IMR-90 (cell line): ENCODE data around the gene DTNA. TPM values are rescaled to one million over a fixed set of nuclear protein-coding genes. Genes with fewer than 3 reads are reported as not detected.

Source experiments
- ATAC-seq: fragments of 200-7000 bp; cut with Tn5 transposase; 2 replicates; pipeline ENCODE4 v1.9.1; 2020; ENCODE audit warnings: low read depth, mild to moderate bottlenecking, moderate library complexity
- BruUV-seq: library from RNA; stranded (reverse); fragments of 400-500 nt; replicated peaks from 2 replicates; lab custom pipeline; 2021; lab: Mats Ljungman, UMichigan
- CTCF ChIA-PET: fragments of 300-600 bp; formaldehyde crosslinking; extraction: SDS; loops from one replicate; lab custom pipeline; 2021; ENCODE audit warnings: antibody characterized with exemption; lab: Yijun Ruan, JAX
- POLR2A ChIA-PET: fragments of 300-600 bp; sonication (Branson Sonifier 250); formaldehyde crosslinking; loops from one replicate; lab custom pipeline; 2022; ENCODE audit warnings: antibody characterized with exemption; ENCODE audit not compliant: unreplicated experiment; lab: Charles Lee
- DNase-seq: peaks from one replicate; pipeline ENCODE4 v3.0.0; 2013
- H2AFZ ChIP-seq: replicated peaks from 2 replicates; pipeline ENCODE3; 2013; ENCODE audit warnings: low read length, mild to moderate bottlenecking; ENCODE audit not compliant: poor library complexity
- H2AK5ac ChIP-seq: 2 replicates; pipeline ENCODE4 v1.6.1; 2013; ENCODE audit warnings: low read depth, low read length, inconsistent platforms
- H2AK9ac ChIP-seq: replicated peaks from 2 replicates; pipeline ENCODE3; 2013; ENCODE audit warnings: mild to moderate bottlenecking, low read depth, low read length, moderate library complexity; ENCODE audit not compliant: poor library complexity
- H2BK120ac ChIP-seq: 2 replicates; pipeline ENCODE4 v1.6.1; 2013; ENCODE audit warnings: low read depth, low read length, inconsistent platforms
- H2BK15ac ChIP-seq: 3 replicates; pipeline ENCODE4 v1.6.1; 2013; ENCODE audit warnings: low read depth, low read length, inconsistent platforms
- H2BK20ac ChIP-seq: 2 replicates; pipeline ENCODE4 v1.6.1; 2013; ENCODE audit warnings: low read depth, mild to moderate bottlenecking, inconsistent platforms, low read length, moderate library complexity
- H2BK5ac ChIP-seq: 2 replicates; pipeline ENCODE4 v1.6.1; 2013; ENCODE audit warnings: mild to moderate bottlenecking, low read depth, low read length, inconsistent platforms; ENCODE audit not compliant: poor library complexity, severe bottlenecking
- H3K14ac ChIP-seq: replicated peaks from 2 replicates; pipeline ENCODE4 v1.6.1; 2013; ENCODE audit warnings: low read depth, low read length, inconsistent platforms
- H3K18ac ChIP-seq: 2 replicates; pipeline ENCODE4 v1.6.1; 2013; ENCODE audit warnings: low read depth, low read length, control low read depth
- H3K23ac ChIP-seq: 2 replicates; pipeline ENCODE4 v1.6.1; 2013; ENCODE audit warnings: low read depth, low read length, inconsistent platforms
- H3K27ac ChIP-seq: 2 replicates; pipeline ENCODE4 v1.5.1; 2013; ENCODE audit warnings: mild to moderate bottlenecking, control low read depth, low read length; ENCODE audit not compliant: insufficient read depth
- H3K27me3 ChIP-seq: 2 replicates; pipeline ENCODE4 v1.6.1; 2013; ENCODE audit warnings: low read length; ENCODE audit not compliant: control insufficient read depth, insufficient read depth
- H3K36me3 ChIP-seq: 2 replicates; pipeline ENCODE4 v1.6.1; 2013; ENCODE audit warnings: low read length, mixed read lengths; ENCODE audit not compliant: control insufficient read depth, insufficient read depth
- H3K4ac ChIP-seq: 2 replicates; pipeline ENCODE4 v1.6.1; 2013; ENCODE audit warnings: low read depth, low read length, inconsistent platforms
- H3K4me1 ChIP-seq: 2 replicates; pipeline ENCODE4 v1.6.1; 2013; ENCODE audit warnings: low read length, mixed read lengths; ENCODE audit not compliant: control insufficient read depth, insufficient read depth
- H3K4me2 ChIP-seq: 2 replicates; pipeline ENCODE4 v1.6.1; 2013; ENCODE audit warnings: low read depth, mild to moderate bottlenecking, control low read depth, low read length, moderate library complexity
- H3K4me3 ChIP-seq: 2 replicates; pipeline ENCODE4 v1.5.1; 2013; ENCODE audit warnings: low read depth, mild to moderate bottlenecking, control low read depth, low read length, moderate library complexity; ENCODE audit not compliant: insufficient read depth
- H3K56ac ChIP-seq: 2 replicates; pipeline ENCODE4 v1.6.1; 2013; ENCODE audit warnings: low read length, inconsistent platforms; ENCODE audit not compliant: insufficient read depth; ENCODE audit errors: extremely low read depth
- H3K79me1 ChIP-seq, 2 experiments: 2 replicates each; pipeline ENCODE4 v1.6.1; 2013; ENCODE audit warnings: low read length in 2 of 2, inconsistent platforms in 1 of 2, low read depth in 1 of 2
- H3K9ac ChIP-seq: 2 replicates; pipeline ENCODE4 v1.6.1; 2013; ENCODE audit warnings: low read depth, low read length, control low read depth
- H3K9me1 ChIP-seq: 2 replicates; pipeline ENCODE4 v1.6.1; 2013; ENCODE audit warnings: low read length, inconsistent platforms; ENCODE audit not compliant: insufficient read depth
- H3K9me3 ChIP-seq: 2 replicates; pipeline ENCODE4 v1.6.1; 2013; ENCODE audit warnings: low read length; ENCODE audit not compliant: control insufficient read depth, insufficient read depth
- H4K20me1 ChIP-seq: 2 replicates; pipeline ENCODE4 v1.6.1; 2013; ENCODE audit warnings: low read length, inconsistent platforms; ENCODE audit not compliant: insufficient read depth
- H4K5ac ChIP-seq: 2 replicates; pipeline ENCODE4 v1.6.1; 2013; ENCODE audit warnings: mild to moderate bottlenecking, low read depth, low read length, control low read depth
- H4K8ac ChIP-seq, 2 experiments: 2 replicates each; pipeline ENCODE4 v1.6.1; 2013; ENCODE audit warnings: low read depth in 2 of 2, low read length in 2 of 2, control low read depth in 1 of 2, inconsistent platforms in 1 of 2
- H4K91ac ChIP-seq: 2 replicates; pipeline ENCODE4 v1.6.1; 2013; ENCODE audit warnings: low read depth, low read length, inconsistent platforms; ENCODE audit not compliant: insufficient read depth
- BHLHE40 ChIP-seq: fragments of 150-350 bp; IDR thresholded peaks from 2 replicates; pipeline ENCODE4 v1.6.1; 2016; ENCODE audit warnings: mild to moderate bottlenecking, low read depth, low read length
- CEBPB ChIP-seq: IDR thresholded peaks from 2 replicates; pipeline ENCODE4 v1.6.1; 2012; ENCODE audit warnings: low read depth, low read length, improper control_type of control experiment
- CHD1 ChIP-seq: IDR thresholded peaks from 2 replicates; pipeline ENCODE4 v1.6.1; 2012; ENCODE audit warnings: low read depth, low read length, improper control_type of control experiment
- FOS ChIP-seq: fragments of 150-350 bp; IDR thresholded peaks from 2 replicates; pipeline ENCODE4 v1.6.1; 2016; ENCODE audit warnings: low read depth, low read length
- MAFK ChIP-seq: IDR thresholded peaks from 2 replicates; pipeline ENCODE4 v1.6.1; 2012; ENCODE audit warnings: low read depth, low read length, improper control_type of control experiment
- MAZ ChIP-seq: IDR thresholded peaks from 2 replicates; pipeline ENCODE4 v1.6.1; 2012; ENCODE audit warnings: low read depth, mild to moderate bottlenecking, low read length, improper control_type of control experiment, moderate library complexity, borderline replicate concordance
- MXI1 ChIP-seq: IDR thresholded peaks from 2 replicates; pipeline ENCODE4 v1.6.1; 2012; ENCODE audit warnings: low read depth, mild to moderate bottlenecking, low read length, moderate library complexity, borderline replicate concordance
- NFE2L2 ChIP-seq: fragments of 150-350 bp; IDR thresholded peaks from 2 replicates; pipeline ENCODE4 v1.6.1; 2016; ENCODE audit warnings: low read depth, mild to moderate bottlenecking, low read length
- POLR2A ChIP-seq: IDR thresholded peaks from 2 replicates; pipeline ENCODE4 v1.6.1; 2012; ENCODE audit warnings: mild to moderate bottlenecking, low read depth, low read length
- RAD21 ChIP-seq: IDR thresholded peaks from 2 replicates; pipeline ENCODE4 v1.6.1; 2012; ENCODE audit warnings: low read length, improper control_type of control experiment
- RCOR1 ChIP-seq: IDR thresholded peaks from 2 replicates; pipeline ENCODE4 v1.6.1; 2012; ENCODE audit warnings: mild to moderate bottlenecking, low read length, improper control_type of control experiment; ENCODE audit not compliant: insufficient replicate concordance
- RFX5 ChIP-seq: IDR thresholded peaks from 2 replicates; pipeline ENCODE4 v1.8.0; 2012; ENCODE audit warnings: low read depth, mild to moderate bottlenecking, low read length, moderate library complexity
- SMC3 ChIP-seq: fragments of 150-350 bp; IDR thresholded peaks from 2 replicates; pipeline ENCODE4 v1.6.1; 2016; ENCODE audit warnings: low read depth, mild to moderate bottlenecking, antibody characterized with exemption, low read length, moderate library complexity
- dilution Hi-C: fragments of 300-500 bp; cut with HindIII; formaldehyde crosslinking; loops from one replicate; pipeline ENCODE4 v1.14.3; 2018; ENCODE audit warnings: low sequenced_read_pairs; ENCODE audit not compliant: unreplicated experiment
- in situ Hi-C: fragments of 300-500 bp; cut with MboI; formaldehyde crosslinking; loops from 3 replicates; pipeline ENCODE4 v1.14.3; 2019; ENCODE audit warnings: low sequenced_read_pairs, inconsistent platforms, mixed read lengths
- intact Hi-C: fragments of 100-400 bp; cut with micrococcal nuclease; formaldehyde crosslinking; loops from 2 replicates; pipeline ENCODE4 v1.10.0; 2022
- polyA plus RNA-seq, 3 experiments: library from polyadenylated mRNA; depleted of rRNA; stranded (reverse); fragments of >200 nt; gene quantifications; 2 replicates each; pipeline ENCODE4 v1.2.3, GENCODE V29; 2012; ENCODE audit warnings: low replicate concordance in 1 of 3
- total RNA-seq: library from RNA; depleted of rRNA; stranded (reverse); fragments of >200 nt; gene quantifications from 2 replicates; pipeline ENCODE4 v1.2.3, GENCODE V29; 2012
- TF ChIP-seq, protein P1 (sequence below): fragments of 150-350 bp; IDR thresholded peaks from 2 replicates; pipeline ENCODE4 v1.6.1; 2016; ENCODE audit warnings: low read depth, mild to moderate bottlenecking, low read length, moderate library complexity, borderline replicate concordance
- TF ChIP-seq, protein P2 (sequence below): fragments of 150-350 bp; IDR thresholded peaks from 2 replicates; pipeline ENCODE4 v1.6.1; 2017; ENCODE audit warnings: mild to moderate bottlenecking, antibody characterized with exemption, low read length, low read depth

The DTNA gene
- total and polyA plus RNA-seq, 2 of the 4 experiments (the other 2 are of a cell fraction): 9.5 to 10.8 TPM

DNA sequence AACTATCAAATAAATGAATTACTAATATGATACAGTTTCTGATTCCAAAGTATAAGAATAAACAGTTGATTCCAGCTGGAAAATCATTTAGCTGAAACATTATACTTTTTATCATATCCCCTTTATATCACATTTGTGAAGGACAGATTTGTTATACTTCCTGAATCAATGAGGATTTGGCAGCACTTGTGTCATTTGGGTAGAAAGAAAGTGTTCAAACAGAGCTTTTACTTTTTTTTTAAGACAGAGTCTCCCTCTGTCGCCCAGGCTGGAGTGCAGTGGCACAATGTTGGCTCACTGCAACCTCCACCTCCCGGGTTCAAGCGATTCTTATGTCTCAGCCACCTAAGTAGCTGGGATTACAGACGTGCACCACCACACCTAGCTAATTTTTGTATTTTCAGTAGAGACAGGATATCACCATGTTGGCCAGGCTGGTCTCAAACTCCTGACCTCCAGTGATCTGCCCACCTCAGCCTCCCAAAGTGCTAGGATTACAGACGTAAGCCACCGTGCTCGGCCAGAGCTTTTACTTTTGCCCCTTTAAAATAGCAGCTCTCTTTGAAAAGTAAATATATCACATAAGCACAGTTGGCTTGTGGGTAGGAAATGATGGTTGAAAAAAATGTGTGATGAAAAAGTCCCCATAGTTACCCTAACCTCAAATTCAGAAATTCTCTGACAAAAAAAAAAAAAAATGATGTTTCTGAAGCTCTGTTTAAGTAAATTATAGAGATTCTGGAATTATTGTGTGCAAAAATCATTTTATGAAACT is 95.2 kb downstream of the DTNA start (continued):
- no peak for TF ChIP-seq CEBPB

DNA sequence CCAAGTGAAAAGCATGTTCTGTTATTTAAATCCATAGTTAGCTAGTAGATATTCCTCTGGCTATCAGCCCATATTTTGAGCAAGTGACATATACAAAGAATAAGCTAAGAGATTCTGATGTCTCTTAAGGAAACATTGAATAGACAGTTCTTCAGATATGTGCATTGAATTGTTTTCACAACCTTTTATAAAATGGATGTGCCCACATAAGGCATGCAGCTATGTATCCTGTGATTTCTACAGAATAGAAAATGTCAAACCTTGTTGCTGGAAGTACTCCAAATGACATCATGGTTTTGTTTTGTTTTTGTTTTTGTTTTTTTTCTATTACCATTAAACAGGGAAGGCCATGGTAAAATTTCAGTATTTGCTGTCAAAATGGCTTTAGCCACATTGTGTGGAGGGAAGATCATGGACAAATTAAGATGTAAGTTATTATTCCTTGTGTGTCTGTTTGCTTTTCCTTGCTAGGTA is 95.8 kb downstream of the DTNA start:
- no peak overlapping the region for H3K27ac ChIP-seq
- H3K36me3 ChIP-seq: no peaks in the 10 kb centered on the region
- no peaks in the 10 kb centered on the region for H3K9me3 ChIP-seq
- POLR2A ChIA-PET: no interaction called here
- no peak overlapping the region for H3K18ac ChIP-seq
- no peak overlapping the region for H2BK120ac ChIP-seq
- CTCF ChIA-PET: interaction anchor here (0.9 kb wide), 1 partner anchor 16 kb away, joined by 4 read pairs; no protein-coding TSS in a partner anchor
- no peak overlapping the region for H2AFZ ChIP-seq
- H3K23ac ChIP-seq: no peak overlapping the region
- no peaks in the 10 kb centered on the region; the same call in 1 of the 2 replicates for H3K27me3 ChIP-seq
- no peak overlapping the region for H3K4me3 ChIP-seq
- H3K79me1 ChIP-seq: no peaks in the 10 kb centered on the region
- no peak overlapping the region for H3K4me2 ChIP-seq
- H3K14ac ChIP-seq: no peak overlapping the region
- dilution Hi-C loops (no loop called here), intact Hi-C loops (no loop called here), in situ Hi-C loops (no loop called here)
- no peak for ATAC-seq
- H3K4me1 ChIP-seq: peaks cover 5% of the 10 kb centered on the region
- H2AK9ac ChIP-seq: no peak overlapping the region
- H3K9me1 ChIP-seq: 0 out of 2 replicates have a peak, but pooled peaks cover 4% of the 10 kb centered on the region
- H3K56ac ChIP-seq: no peak overlapping the region
- H3K9ac ChIP-seq: no peak overlapping the region
- DNase-seq: no peak
- H4K5ac ChIP-seq: no peak overlapping the region
- H4K91ac ChIP-seq: no peak overlapping the region
- H2BK15ac ChIP-seq: no peak overlapping the region
- H3K4ac ChIP-seq: no peak overlapping the region
- no peak overlapping the region for H2BK5ac ChIP-seq
- H2BK20ac ChIP-seq: no peak overlapping the region
- H4K8ac ChIP-seq: no peak overlapping the region
- no TSS peak for BruUV-seq
- H4K20me1 ChIP-seq: no peaks in the 10 kb centered on the region
- H2AK5ac ChIP-seq: no peak overlapping the region
- TF ChIP-seq CHD1 (no peak), MAFK (no peak), POLR2A (no peak), FOS (no peak), SMC3 (no peak), RFX5 (no peak), CEBPB (no peak), RAD21 (no peak), NFE2L2 (no peak), MAZ (no peak), RCOR1 (no peak), MXI1 (no peak), BHLHE40 (no peak)
- TF ChIP-seq, protein P1, sequence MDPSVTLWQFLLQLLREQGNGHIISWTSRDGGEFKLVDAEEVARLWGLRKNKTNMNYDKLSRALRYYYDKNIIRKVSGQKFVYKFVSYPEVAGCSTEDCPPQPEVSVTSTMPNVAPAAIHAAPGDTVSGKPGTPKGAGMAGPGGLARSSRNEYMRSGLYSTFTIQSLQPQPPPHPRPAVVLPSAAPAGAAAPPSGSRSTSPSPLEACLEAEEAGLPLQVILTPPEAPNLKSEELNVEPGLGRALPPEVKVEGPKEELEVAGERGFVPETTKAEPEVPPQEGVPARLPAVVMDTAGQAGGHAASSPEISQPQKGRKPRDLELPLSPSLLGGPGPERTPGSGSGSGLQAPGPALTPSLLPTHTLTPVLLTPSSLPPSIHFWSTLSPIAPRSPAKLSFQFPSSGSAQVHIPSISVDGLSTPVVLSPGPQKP: no peak
- TF ChIP-seq, protein P2, sequence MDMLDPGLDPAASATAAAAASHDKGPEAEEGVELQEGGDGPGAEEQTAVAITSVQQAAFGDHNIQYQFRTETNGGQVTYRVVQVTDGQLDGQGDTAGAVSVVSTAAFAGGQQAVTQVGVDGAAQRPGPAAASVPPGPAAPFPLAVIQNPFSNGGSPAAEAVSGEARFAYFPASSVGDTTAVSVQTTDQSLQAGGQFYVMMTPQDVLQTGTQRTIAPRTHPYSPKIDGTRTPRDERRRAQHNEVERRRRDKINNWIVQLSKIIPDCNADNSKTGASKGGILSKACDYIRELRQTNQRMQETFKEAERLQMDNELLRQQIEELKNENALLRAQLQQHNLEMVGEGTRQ: no peak
